IPS-NIHi7 (cell line): Measurements from ENCODE around the gene LDLRAP1.
"Not testable (repeated sequence)": the region's sequence is repeated elsewhere in the genome, so short reads cannot be mapped to it uniquely, and the experiment has no call there.

Experiments
- DNase-seq: peaks from one replicate; pipeline ENCODE4 v3.0.0; 2012; ENCODE audit warnings: mixed read lengths; ENCODE audit errors: extremely low spot score

LDLRAP1 gene, protein sequence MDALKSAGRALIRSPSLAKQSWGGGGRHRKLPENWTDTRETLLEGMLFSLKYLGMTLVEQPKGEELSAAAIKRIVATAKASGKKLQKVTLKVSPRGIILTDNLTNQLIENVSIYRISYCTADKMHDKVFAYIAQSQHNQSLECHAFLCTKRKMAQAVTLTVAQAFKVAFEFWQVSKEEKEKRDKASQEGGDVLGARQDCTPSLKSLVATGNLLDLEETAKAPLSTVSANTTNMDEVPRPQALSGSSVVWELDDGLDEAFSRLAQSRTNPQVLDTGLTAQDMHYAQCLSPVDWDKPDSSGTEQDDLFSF

DNA sequence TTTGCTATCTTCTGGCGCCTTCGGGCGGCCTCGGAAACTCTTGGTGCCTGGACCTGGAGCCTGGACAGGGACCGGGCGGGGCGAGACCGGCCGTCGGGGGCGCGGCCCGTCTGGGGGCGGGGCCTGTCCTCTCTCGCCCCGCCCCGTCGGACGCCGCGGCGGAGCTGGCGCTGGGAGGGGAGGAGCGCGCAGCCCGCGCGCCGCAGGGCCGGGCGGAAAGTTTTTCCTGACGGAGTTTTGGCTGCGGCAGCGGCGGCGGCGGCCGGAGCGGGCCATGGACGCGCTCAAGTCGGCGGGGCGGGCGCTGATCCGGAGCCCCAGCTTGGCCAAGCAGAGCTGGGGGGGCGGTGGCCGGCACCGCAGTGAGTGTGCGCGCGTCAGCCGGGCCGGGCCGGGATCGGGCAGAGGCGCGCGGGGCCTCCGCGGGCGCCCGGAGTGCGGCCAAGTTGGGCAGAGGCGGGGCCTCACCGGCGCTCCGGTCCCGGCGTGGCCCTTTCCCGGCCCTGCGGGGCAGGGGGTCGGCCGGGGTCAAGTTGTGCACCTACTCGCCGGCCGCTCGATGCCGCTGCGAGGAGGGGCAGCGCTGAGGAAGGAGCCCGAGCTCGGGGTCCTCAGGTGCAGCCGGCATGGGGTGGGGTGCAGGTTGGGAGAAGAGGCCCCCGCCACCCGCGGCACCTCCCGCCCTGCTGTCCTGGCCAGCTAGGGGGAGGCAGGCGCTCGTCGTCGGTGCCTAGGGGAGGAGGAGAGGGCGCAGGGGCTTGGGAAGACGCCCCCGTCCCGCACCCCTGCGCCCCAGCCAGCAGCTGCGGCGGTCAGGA lies at the start of gene LDLRAP1:
TSS of gene LDLRAP1 (plus strand) at position 182 of the 818 bp plus-strand sequence. CDS start at position 275, 93 bp downstream.
- peak; percentile 97 for DNase-seq

- no peak for DNase-seq
These were observed 48.5 kb upstream of the LDLRAP1 start for GRCh38 chr1:25494952-25495351.

GRCh38 chr1:25500694-25501093 lies 42.7 kb upstream of the LDLRAP1 start:
- DNase-seq, result no peak

- peak; percentile 76 for DNase-seq
These were observed 42.0 kb upstream of the LDLRAP1 start for GRCh38 chr1:25501235-25502058.

GRCh38 chr1:25502957-25503356 lies 40.4 kb upstream of the LDLRAP1 start:
- peak; percentile 6 for DNase-seq

DNA sequence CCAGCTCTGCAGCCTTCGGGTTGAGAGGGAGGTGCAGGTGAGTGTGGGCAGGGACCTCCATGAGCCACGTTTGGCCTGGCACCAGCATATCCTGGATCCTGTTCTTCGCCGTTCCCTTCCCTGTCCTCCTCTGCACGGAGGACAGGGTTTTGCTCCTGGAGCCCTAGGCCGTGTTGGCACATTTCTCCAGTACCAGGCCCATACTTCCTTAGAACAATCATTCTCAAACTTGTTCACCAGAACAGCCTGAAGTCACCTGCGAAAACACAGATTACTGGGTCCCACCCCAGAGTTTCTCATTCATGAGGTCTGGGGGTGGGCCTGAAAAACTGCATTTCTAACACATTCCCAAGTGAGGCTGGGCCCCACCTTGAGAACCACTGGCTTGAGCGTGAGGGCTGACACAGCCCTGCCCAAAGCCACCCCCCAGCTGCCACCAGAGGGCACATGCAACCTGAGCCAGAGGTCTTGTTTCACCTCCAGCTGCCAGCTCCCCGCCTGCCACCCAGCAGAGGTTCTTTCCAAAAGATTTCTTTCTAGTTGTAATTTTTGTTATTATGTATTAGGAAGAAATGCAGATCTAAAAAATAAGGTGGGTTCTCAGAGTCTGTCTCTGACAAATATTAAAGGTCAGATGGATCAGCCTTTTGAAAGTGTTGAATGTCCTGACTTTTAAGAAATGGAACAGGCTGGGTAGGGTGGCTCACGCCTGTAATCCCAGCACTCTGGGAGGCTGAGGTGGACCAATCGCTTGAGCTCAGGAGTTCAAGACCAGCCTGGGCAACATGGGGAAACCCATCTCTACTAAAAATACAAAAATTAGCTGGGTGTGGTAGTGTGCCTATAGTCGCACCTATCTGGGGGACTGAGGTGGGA lies 39.6 kb upstream of the LDLRAP1 start:
- DNase-seq, result peak; percentile 76

DNA sequence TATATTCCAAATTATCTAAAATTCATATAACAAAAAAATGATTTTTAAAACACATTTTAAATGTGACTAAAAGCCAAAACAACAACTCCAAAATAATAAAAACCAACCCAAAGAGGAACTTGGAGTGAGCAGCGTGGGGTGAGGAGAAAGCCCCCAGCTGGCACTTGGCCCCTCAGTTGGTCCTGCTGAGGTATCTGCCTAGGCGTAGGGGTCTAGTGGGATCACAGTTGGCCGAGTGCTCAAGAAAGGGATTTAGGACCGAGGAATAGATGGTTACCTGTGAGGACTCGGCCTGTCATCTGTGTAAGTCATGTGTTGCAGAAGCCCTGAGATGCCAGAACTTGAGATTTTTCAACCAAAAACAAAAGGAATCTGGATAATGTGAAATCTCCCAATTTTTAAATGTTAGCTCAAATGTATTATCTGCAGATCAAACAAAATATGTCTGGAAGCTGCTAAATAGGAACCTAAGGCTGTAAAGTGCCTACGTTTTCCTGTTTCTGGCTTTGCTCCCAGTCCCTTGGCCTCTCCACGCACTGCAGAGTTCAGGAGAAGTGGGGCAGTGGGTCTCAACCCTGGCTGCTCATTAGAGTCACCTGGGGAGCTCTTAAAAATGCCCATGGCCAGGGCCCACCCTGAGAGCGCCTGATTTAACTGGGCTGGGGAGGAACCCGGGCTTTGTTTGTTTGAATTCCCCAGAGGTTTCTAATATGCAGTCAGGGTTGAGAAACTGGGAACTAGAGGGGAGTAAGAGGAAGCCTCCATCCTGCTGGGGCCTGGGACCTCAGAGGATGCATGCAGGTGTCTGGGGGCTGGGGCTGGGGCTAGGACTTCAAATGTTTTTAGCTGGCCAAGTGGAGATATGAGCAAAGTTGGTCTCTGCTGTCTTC lies 38.5 kb upstream of the LDLRAP1 start:
- peak; percentile 14 for DNase-seq

- DNase-seq, result peak; percentile 16
These were observed 37.6 kb upstream of the LDLRAP1 start for GRCh38 chr1:25505656-25506385.

DNA sequence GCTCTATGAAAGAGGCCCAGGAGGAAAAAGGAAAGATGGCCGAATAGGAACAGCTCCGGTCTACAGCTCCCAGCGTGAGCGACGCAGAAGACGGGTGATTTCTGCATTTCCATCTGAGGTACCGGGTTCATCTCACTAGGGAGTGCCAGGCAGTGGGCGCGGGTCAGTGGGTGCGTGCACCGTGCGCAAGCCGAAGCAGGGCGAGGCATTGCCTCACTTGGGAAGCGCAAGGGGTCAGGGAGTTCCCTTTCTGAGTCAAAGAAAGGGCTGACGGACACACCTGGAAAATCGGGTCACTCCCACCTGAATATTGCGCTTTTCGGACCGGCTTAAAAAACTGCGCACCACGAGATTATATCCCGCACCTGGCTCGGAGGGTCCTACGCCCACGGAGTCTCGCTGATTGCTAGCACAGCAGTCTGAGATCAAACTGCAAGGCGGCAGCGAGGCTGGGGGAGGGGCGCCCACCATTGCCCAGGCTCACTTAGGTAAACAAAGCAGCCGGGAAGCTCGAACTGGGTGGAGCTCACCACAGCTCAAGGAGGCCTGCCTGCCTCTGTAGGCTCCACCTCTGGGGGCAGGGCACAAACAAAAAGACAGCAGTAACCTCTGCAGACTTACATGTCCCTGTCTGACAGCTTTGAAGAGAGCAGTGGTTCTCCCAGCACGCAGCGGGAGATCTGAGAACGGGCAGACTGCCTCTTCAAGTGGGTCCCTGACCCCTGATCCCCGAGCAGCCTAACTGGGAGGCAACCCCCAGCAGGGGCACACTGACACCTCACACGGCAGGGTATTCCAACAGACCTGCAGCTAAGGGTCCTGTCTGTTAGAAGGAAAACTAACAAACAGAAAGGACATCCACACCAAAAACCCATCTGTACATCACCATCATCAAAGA lies 36.6 kb upstream of the LDLRAP1 start:
- not testable (repeated sequence) for DNase-seq

GRCh38 chr1:25513666-25514065 lies 29.7 kb upstream of the LDLRAP1 start:
- peak; percentile 3 for DNase-seq

GRCh38 chr1:25515033-25515432 lies 28.4 kb upstream of the LDLRAP1 start:
- no peak for DNase-seq

DNA sequence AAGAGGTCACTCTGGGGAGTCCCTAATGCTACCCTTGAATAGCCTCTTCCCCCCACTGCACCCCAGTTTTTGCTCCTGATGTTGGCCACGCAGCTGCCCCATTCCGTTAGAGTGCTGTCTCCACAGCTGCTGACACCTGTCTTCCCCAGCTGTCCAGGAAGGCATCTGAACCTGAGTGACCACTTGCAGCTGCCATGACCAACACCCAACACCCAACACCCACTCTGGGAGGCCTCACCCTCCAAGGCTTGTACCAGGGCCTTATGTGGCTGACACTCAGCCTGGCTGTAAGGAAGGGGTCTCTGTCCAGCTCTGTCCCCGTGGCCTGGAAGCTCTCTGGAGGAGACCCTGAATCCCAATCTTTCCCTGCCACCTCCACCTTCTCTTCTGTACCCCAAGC lies 26.7 kb upstream of the LDLRAP1 start:
- DNase-seq, result no peak

GRCh38 chr1:25517476-25518394 lies 25.7 kb upstream of the LDLRAP1 start:
- peak; percentile 70 for DNase-seq

DNA sequence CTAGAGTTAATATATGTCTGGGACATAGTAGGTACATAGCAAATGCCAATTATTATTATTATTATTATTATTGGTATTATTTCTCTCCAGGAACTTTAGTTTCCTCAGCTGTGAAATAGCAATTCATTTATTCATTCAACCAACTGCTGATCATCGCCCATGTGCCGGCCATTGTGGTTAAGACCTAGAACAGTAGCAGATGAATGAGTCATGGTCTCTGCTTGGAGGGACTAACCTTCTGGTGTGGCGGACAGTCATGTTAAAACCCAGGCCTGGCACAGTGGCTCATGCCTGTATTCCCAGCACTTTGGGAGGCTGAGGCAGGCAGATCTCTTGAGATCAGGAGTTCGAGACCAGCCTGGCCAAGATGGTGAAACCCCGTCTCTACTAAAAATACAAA lies 23.8 kb upstream of the LDLRAP1 start:
- DNase-seq, result no peak

- DNase-seq, result peak; percentile 66
These were observed 22.9 kb upstream of the LDLRAP1 start for GRCh38 chr1:25520446-25521061.

- no peak for DNase-seq
These were observed 21.3 kb upstream of the LDLRAP1 start for GRCh38 chr1:25522031-25522655.
